GM21367 (cell line): ENCODE measurements around the gene SLC4A4.
"Not testable (repeated sequence)": the region's sequence is repeated elsewhere in the genome, so short reads cannot be mapped to it uniquely, and the experiment has no call there.

ENCODE experiments used
- ATAC-seq: cut with Tn5 transposase; IDR thresholded peaks from one replicate; pipeline ENCODE4 v1.9.1; 2021; ENCODE audit not compliant: unreplicated experiment

The SLC4A4 gene

GRCh38 chr4:71406459-71406963 lies 67.7 kb downstream of the SLC4A4 start:
- no peak for ATAC-seq

GRCh38 chr4:71408961-71409360 lies 70.1 kb downstream of the SLC4A4 start:
- not testable (repeated sequence) for ATAC-seq

- ATAC-seq: no peak
Observed at GRCh38 chr4:71411981-71412380, 73.2 kb downstream of the SLC4A4 start.

GRCh38 chr4:71415491-71415890 lies 76.7 kb downstream of the SLC4A4 start:
- ATAC-seq: no peak

- ATAC-seq: no peak
Observed at GRCh38 chr4:71417150-71417549, 78.3 kb downstream of the SLC4A4 start.

GRCh38 chr4:71426381-71427042 lies 87.7 kb downstream of the SLC4A4 start:
- ATAC-seq: no peak

- ATAC-seq: no peak
Observed at GRCh38 chr4:71429106-71429505, 90.3 kb downstream of the SLC4A4 start.

- no peak for ATAC-seq
Observed at GRCh38 chr4:71429962-71430361, 91.1 kb downstream of the SLC4A4 start.

GRCh38 chr4:71430609-71431008 lies 91.8 kb downstream of the SLC4A4 start:
- ATAC-seq: no peak

- no peak for ATAC-seq
Observed at GRCh38 chr4:71440612-71441011, 101.8 kb downstream of the SLC4A4 start.

GRCh38 chr4:71441186-71442169 lies 102.7 kb downstream of the SLC4A4 start:
- ATAC-seq: no peak

GRCh38 chr4:71442336-71442735 lies 103.5 kb downstream of the SLC4A4 start:
- no peak for ATAC-seq

- ATAC-seq: no peak
Observed at GRCh38 chr4:71444395-71444794, 105.6 kb downstream of the SLC4A4 start.

GRCh38 chr4:71445811-71446210 lies 107.0 kb downstream of the SLC4A4 start:
- no peak for ATAC-seq

- ATAC-seq: no peak
Observed at GRCh38 chr4:71446479-71447081, 107.8 kb downstream of the SLC4A4 start.

- ATAC-seq: no peak
Observed at GRCh38 chr4:71449040-71449439, 110.2 kb downstream of the SLC4A4 start.

- no peak for ATAC-seq
Observed at GRCh38 chr4:71449878-71450277, 111.1 kb downstream of the SLC4A4 start.

- ATAC-seq: no peak
Observed at GRCh38 chr4:71453531-71453930, 114.7 kb downstream of the SLC4A4 start.

GRCh38 chr4:71456841-71457240 lies 118.0 kb downstream of the SLC4A4 start:
- no peak for ATAC-seq

GRCh38 chr4:71460371-71460770 lies 121.6 kb downstream of the SLC4A4 start:
- no peak for ATAC-seq

- ATAC-seq: no peak
Observed at GRCh38 chr4:71461422-71461821, 122.6 kb downstream of the SLC4A4 start.
